SK-N-SH treated with all-trans-retinoic acid at 6 μM for 48 hours (cell line): Measurements from ENCODE around the gene MTA3.

Experiments used
- ATAC-seq: fragments of 200-7000 bp; cut with Tn5 transposase; 3 replicates; pipeline ENCODE4 v1.9.1; 2020; ENCODE audit warnings: mild to moderate bottlenecking, moderate library complexity
- ARNTL ChIP-seq: fragments of 450-650 bp; formaldehyde crosslinking; IDR thresholded peaks from 2 replicates; pipeline ENCODE4 v1.5.0; 2020; ENCODE audit warnings: low read depth, mild to moderate bottlenecking, moderate library complexity, borderline replicate concordance
- BACH2 ChIP-seq: fragments of 250-450 bp; sonication (Bioruptor Pico); IDR thresholded peaks from 2 replicates; pipeline ENCODE4 v1.9.0; 2021; ENCODE audit warnings: mild to moderate bottlenecking, borderline replicate concordance
- CSDC2 ChIP-seq: fragments of 250-450 bp; sonication (Bioruptor Pico); IDR thresholded peaks from 2 replicates; pipeline ENCODE4 v1.5.0; 2020; ENCODE audit warnings: mild to moderate bottlenecking, moderate library complexity
- ESRRG ChIP-seq: fragments of 250-450 bp; sonication (Bioruptor Pico); IDR thresholded peaks from 2 replicates; pipeline ENCODE4 v1.6.1; 2021; ENCODE audit warnings: mild to moderate bottlenecking
- PPARA ChIP-seq: fragments of 250-450 bp; sonication (Bioruptor Pico); IDR thresholded peaks from 2 replicates; pipeline ENCODE4 v1.5.0; 2020; ENCODE audit warnings: mild to moderate bottlenecking, borderline replicate concordance
- RARB ChIP-seq: fragments of 250-450 bp; sonication (Bioruptor Pico); IDR thresholded peaks from 2 replicates; pipeline ENCODE4 v1.8.0; 2021; ENCODE audit warnings: mild to moderate bottlenecking, moderate library complexity
- SNAI2 ChIP-seq: fragments of 250-450 bp; sonication (Bioruptor Pico); IDR thresholded peaks from 2 replicates; pipeline ENCODE4 v1.5.0; 2020; ENCODE audit warnings: mild to moderate bottlenecking, moderate library complexity
- TCF4 ChIP-seq: fragments of 250-450 bp; sonication (Bioruptor Pico); IDR thresholded peaks from 2 replicates; pipeline ENCODE4 v1.8.0; 2021; ENCODE audit warnings: mild to moderate bottlenecking, moderate library complexity, borderline replicate concordance
- TOX ChIP-seq: fragments of 250-450 bp; sonication (Bioruptor Pico); IDR thresholded peaks from 2 replicates; pipeline ENCODE4 v1.8.0; 2021; ENCODE audit warnings: mild to moderate bottlenecking, moderate library complexity, borderline replicate concordance
- ZC3H10 ChIP-seq: fragments of 250-450 bp; sonication (Bioruptor Pico); IDR thresholded peaks from 2 replicates; pipeline ENCODE4 v1.5.1; 2021; ENCODE audit warnings: mild to moderate bottlenecking, moderate library complexity
- ZFP3 ChIP-seq: fragments of 250-450 bp; sonication (Bioruptor Pico); IDR thresholded peaks from 2 replicates; pipeline ENCODE4 v1.5.0; 2020; ENCODE audit warnings: mild to moderate bottlenecking, moderate library complexity
- ZFP30 ChIP-seq: fragments of 450-650 bp; formaldehyde crosslinking; IDR thresholded peaks from 2 replicates; pipeline ENCODE4 v1.5.0; 2022; ENCODE audit warnings: mild to moderate bottlenecking, moderate library complexity
- ZNF565 ChIP-seq: fragments of 450-650 bp; formaldehyde crosslinking; conservative IDR thresholded peaks from 2 replicates; pipeline ENCODE4 v1.5.0; 2020; ENCODE audit warnings: low read depth, mild to moderate bottlenecking, moderate library complexity
- ZNF70 ChIP-seq: fragments of 450-650 bp; formaldehyde crosslinking; IDR thresholded peaks from 2 replicates; pipeline ENCODE4 v1.5.0; 2020; ENCODE audit warnings: mild to moderate bottlenecking, moderate library complexity
- ZNF8 ChIP-seq: fragments of 450-650 bp; formaldehyde crosslinking; IDR thresholded peaks from 2 replicates; pipeline ENCODE4 v1.5.0; 2020; ENCODE audit warnings: mild to moderate bottlenecking, moderate library complexity
- TF ChIP-seq, protein P1 (sequence below): fragments of 250-450 bp; sonication (Bioruptor Pico); IDR thresholded peaks from 2 replicates; pipeline ENCODE4 v1.8.0; 2021; ENCODE audit warnings: low read depth, mild to moderate bottlenecking, moderate library complexity, borderline replicate concordance
- TF ChIP-seq, protein P2 (sequence below): fragments of 250-450 bp; sonication (Bioruptor Pico); IDR thresholded peaks from 2 replicates; pipeline ENCODE4 v1.5.1; 2021; ENCODE audit warnings: mild to moderate bottlenecking, moderate library complexity
- TF ChIP-seq, protein P3 (sequence below): fragments of 250-450 bp; sonication (Bioruptor Pico); IDR thresholded peaks from 2 replicates; pipeline ENCODE4 v1.5.0; 2020; ENCODE audit warnings: mild to moderate bottlenecking, moderate library complexity
- TF ChIP-seq, protein P4 (sequence below): fragments of 250-450 bp; sonication (Bioruptor Pico); IDR thresholded peaks from 2 replicates; pipeline ENCODE4 v1.8.0; 2020; ENCODE audit warnings: mild to moderate bottlenecking, moderate library complexity, borderline replicate concordance
- TF ChIP-seq, protein P5 (sequence below): fragments of 250-450 bp; sonication (Bioruptor Pico); IDR thresholded peaks from 2 replicates; pipeline ENCODE4 v1.5.1; 2020; ENCODE audit warnings: low read depth, mild to moderate bottlenecking, moderate library complexity

The MTA3 gene

DNA sequence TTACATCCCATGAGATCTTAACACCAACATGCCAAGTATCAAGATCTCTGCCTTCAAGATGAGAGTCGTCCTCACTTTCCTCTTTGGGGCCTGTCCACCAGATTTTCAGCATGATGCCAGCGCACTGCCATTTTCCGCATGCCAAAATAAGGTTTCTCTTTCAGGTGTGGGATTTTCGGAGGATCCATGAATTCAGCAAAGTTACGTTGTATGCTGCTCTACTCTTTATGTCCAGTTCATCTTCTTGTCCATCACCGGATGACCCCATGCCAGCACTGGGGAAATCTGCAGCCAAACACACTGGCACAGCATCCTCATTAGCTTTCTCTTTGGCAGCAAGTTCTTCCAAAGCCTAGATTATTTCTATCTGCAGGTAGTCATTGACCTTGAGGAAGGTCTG, 228.8 kb downstream of the MTA3 start:
- ATAC-seq = no peak
- no peak for TF ChIP-seq ZFP30 (CRISPR knock-in tag)
- TF ChIP-seq TOX (CRISPR knock-in tag) = no peak
- TF ChIP-seq, protein P1, sequence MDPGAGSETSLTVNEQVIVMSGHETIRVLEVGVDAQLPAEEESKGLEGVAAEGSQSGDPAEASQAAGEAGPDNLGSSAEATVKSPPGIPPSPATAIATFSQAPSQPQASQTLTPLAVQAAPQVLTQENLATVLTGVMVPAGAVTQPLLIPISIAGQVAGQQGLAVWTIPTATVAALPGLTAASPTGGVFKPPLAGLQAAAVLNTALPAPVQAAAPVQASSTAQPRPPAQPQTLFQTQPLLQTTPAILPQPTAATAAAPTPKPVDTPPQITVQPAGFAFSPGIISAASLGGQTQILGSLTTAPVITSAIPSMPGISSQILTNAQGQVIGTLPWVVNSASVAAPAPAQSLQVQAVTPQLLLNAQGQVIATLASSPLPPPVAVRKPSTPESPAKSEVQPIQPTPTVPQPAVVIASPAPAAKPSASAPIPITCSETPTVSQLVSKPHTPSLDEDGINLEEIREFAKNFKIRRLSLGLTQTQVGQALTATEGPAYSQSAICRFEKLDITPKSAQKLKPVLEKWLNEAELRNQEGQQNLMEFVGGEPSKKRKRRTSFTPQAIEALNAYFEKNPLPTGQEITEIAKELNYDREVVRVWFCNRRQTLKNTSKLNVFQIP (CRISPR knock-in tag) = no peak
- TF ChIP-seq, protein P2, sequence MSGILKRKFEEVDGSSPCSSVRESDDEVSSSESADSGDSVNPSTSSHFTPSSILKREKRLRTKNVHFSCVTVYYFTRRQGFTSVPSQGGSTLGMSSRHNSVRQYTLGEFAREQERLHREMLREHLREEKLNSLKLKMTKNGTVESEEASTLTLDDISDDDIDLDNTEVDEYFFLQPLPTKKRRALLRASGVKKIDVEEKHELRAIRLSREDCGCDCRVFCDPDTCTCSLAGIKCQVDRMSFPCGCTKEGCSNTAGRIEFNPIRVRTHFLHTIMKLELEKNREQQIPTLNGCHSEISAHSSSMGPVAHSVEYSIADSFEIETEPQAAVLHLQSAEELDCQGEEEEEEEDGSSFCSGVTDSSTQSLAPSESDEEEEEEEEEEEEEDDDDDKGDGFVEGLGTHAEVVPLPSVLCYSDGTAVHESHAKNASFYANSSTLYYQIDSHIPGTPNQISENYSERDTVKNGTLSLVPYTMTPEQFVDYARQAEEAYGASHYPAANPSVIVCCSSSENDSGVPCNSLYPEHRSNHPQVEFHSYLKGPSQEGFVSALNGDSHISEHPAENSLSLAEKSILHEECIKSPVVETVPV (CRISPR knock-in tag) = no peak
- no peak for TF ChIP-seq CSDC2 (CRISPR knock-in tag)
- TF ChIP-seq TCF4 (CRISPR knock-in tag) = no peak
- no peak for TF ChIP-seq ESRRG (CRISPR knock-in tag)
- TF ChIP-seq ZNF565 (CRISPR knock-in tag) = no peak
- no peak for TF ChIP-seq SNAI2 (CRISPR knock-in tag)
- TF ChIP-seq, protein P3, sequence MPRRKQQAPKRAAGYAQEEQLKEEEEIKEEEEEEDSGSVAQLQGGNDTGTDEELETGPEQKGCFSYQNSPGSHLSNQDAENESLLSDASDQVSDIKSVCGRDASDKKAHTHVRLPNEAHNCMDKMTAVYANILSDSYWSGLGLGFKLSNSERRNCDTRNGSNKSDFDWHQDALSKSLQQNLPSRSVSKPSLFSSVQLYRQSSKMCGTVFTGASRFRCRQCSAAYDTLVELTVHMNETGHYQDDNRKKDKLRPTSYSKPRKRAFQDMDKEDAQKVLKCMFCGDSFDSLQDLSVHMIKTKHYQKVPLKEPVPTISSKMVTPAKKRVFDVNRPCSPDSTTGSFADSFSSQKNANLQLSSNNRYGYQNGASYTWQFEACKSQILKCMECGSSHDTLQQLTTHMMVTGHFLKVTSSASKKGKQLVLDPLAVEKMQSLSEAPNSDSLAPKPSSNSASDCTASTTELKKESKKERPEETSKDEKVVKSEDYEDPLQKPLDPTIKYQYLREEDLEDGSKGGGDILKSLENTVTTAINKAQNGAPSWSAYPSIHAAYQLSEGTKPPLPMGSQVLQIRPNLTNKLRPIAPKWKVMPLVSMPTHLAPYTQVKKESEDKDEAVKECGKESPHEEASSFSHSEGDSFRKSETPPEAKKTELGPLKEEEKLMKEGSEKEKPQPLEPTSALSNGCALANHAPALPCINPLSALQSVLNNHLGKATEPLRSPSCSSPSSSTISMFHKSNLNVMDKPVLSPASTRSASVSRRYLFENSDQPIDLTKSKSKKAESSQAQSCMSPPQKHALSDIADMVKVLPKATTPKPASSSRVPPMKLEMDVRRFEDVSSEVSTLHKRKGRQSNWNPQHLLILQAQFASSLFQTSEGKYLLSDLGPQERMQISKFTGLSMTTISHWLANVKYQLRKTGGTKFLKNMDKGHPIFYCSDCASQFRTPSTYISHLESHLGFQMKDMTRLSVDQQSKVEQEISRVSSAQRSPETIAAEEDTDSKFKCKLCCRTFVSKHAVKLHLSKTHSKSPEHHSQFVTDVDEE (CRISPR knock-in tag) = no peak
- TF ChIP-seq, protein P4, sequence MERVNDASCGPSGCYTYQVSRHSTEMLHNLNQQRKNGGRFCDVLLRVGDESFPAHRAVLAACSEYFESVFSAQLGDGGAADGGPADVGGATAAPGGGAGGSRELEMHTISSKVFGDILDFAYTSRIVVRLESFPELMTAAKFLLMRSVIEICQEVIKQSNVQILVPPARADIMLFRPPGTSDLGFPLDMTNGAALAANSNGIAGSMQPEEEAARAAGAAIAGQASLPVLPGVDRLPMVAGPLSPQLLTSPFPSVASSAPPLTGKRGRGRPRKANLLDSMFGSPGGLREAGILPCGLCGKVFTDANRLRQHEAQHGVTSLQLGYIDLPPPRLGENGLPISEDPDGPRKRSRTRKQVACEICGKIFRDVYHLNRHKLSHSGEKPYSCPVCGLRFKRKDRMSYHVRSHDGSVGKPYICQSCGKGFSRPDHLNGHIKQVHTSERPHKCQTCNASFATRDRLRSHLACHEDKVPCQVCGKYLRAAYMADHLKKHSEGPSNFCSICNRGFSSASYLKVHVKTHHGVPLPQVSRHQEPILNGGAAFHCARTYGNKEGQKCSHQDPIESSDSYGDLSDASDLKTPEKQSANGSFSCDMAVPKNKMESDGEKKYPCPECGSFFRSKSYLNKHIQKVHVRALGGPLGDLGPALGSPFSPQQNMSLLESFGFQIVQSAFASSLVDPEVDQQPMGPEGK (CRISPR knock-in tag) = no peak
- TF ChIP-seq ZC3H10 = no peak
- no peak for TF ChIP-seq ZNF70
- no peak for TF ChIP-seq ARNTL (CRISPR knock-in tag)
- TF ChIP-seq, protein P5, sequence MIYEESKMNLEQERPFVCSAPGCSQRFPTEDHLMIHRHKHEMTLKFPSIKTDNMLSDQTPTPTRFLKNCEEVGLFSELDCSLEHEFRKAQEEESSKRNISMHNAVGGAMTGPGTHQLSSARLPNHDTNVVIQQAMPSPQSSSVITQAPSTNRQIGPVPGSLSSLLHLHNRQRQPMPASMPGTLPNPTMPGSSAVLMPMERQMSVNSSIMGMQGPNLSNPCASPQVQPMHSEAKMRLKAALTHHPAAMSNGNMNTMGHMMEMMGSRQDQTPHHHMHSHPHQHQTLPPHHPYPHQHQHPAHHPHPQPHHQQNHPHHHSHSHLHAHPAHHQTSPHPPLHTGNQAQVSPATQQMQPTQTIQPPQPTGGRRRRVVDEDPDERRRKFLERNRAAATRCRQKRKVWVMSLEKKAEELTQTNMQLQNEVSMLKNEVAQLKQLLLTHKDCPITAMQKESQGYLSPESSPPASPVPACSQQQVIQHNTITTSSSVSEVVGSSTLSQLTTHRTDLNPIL (CRISPR knock-in tag) = no peak
- no peak for TF ChIP-seq ZFP3 (CRISPR knock-in tag)

DNA sequence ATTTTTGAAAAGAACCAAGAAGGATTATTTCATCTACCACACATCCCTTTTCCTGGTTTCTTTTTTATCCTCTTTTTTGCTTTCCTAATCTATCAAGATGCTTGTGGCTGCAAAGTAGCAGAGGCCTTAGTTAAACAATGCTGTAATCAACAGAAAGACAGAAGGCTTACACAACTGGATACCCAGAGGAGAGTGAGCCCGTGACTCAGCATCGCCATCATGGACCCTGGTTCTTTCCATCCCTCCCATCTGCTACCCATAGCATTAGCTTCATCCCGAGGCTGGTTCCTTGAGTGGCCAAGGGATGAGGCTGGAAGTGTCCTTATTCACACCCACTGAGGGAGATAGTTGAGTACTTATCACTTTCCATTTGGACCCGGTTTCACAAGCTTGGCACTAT, 231.4 kb downstream of the MTA3 start:
- ATAC-seq = no peak
- TF ChIP-seq, protein P2 (CRISPR knock-in tag) = no peak
- no peak for TF ChIP-seq ESRRG (CRISPR knock-in tag)
- TF ChIP-seq ZNF8 (CRISPR knock-in tag) = no peak
- TF ChIP-seq ZC3H10 = no peak
- TF ChIP-seq, protein P5 (CRISPR knock-in tag) = no peak
- TF ChIP-seq, protein P4 (CRISPR knock-in tag) = no peak
- no peak for TF ChIP-seq ARNTL (CRISPR knock-in tag)
- TF ChIP-seq ZNF565 (CRISPR knock-in tag) = no peak
- no peak for TF ChIP-seq PPARA (CRISPR knock-in tag)
- no peak for TF ChIP-seq TCF4 (CRISPR knock-in tag)
- no peak for TF ChIP-seq ZNF70
- TF ChIP-seq BACH2 (CRISPR knock-in tag) = no peak
- no peak for TF ChIP-seq RARB (CRISPR knock-in tag)
